Loucy (cell line): ENCODE data around the gene SLC9A9.

Experiments
- EZH2phosphoT487 ChIP-seq: fragments of 200-600 bp; IDR thresholded peaks from 2 replicates; pipeline ENCODE4 v1.6.1; 2018; ENCODE audit warnings: antibody characterized with exemption, mild to moderate bottlenecking, moderate library complexity, borderline replicate concordance
- TF ChIP-seq, protein P1 (sequence below): fragments of 200-600 bp; sonication (generic); conservative IDR thresholded peaks from 2 replicates; pipeline ENCODE4 v1.5.1; 2014; ENCODE audit warnings: mild to moderate bottlenecking, antibody characterized with exemption, low read length

DNA sequence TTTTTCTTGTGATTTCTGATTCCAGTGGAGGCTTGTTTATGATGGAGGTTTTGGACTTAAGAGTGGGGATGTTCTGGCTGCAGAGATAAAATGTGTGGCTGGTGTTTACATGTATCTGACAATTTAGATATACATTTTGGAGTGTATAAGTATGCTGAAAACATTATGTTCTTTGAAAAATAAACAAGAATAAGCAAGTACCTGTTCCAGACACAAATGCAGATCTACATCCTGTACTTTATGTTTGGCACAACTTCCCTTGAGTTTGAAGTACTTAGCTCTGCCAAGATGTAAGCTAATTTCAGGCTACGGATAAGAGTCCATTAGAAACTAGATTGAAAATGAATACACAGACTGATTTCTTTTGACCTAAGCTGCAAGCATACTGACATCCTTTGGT, 451.5 kb downstream of the SLC9A9 start:
- TF ChIP-seq, protein P1, sequence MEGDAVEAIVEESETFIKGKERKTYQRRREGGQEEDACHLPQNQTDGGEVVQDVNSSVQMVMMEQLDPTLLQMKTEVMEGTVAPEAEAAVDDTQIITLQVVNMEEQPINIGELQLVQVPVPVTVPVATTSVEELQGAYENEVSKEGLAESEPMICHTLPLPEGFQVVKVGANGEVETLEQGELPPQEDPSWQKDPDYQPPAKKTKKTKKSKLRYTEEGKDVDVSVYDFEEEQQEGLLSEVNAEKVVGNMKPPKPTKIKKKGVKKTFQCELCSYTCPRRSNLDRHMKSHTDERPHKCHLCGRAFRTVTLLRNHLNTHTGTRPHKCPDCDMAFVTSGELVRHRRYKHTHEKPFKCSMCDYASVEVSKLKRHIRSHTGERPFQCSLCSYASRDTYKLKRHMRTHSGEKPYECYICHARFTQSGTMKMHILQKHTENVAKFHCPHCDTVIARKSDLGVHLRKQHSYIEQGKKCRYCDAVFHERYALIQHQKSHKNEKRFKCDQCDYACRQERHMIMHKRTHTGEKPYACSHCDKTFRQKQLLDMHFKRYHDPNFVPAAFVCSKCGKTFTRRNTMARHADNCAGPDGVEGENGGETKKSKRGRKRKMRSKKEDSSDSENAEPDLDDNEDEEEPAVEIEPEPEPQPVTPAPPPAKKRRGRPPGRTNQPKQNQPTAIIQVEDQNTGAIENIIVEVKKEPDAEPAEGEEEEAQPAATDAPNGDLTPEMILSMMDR = no peak
- TF ChIP-seq EZH2phosphoT487 = no peak
